ENCODE measurements around the gene MBD3L2.
"Not testable (repeated sequence)": the region's sequence is repeated elsewhere in the genome, so short reads cannot be mapped to it uniquely, and the experiment has no call there.

GRCh38 chr19:7067122-7067521 lies 18.0 kb downstream of the MBD3L2 start:
- not testable (repeated sequence) for TF ChIP-seq POLR2A (IDR thresholded peaks at IDR 0.05)
- TF ChIP-seq, protein P1, sequence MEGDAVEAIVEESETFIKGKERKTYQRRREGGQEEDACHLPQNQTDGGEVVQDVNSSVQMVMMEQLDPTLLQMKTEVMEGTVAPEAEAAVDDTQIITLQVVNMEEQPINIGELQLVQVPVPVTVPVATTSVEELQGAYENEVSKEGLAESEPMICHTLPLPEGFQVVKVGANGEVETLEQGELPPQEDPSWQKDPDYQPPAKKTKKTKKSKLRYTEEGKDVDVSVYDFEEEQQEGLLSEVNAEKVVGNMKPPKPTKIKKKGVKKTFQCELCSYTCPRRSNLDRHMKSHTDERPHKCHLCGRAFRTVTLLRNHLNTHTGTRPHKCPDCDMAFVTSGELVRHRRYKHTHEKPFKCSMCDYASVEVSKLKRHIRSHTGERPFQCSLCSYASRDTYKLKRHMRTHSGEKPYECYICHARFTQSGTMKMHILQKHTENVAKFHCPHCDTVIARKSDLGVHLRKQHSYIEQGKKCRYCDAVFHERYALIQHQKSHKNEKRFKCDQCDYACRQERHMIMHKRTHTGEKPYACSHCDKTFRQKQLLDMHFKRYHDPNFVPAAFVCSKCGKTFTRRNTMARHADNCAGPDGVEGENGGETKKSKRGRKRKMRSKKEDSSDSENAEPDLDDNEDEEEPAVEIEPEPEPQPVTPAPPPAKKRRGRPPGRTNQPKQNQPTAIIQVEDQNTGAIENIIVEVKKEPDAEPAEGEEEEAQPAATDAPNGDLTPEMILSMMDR (IDR thresholded peaks at IDR 0.05) = not testable (repeated sequence)
